GM12878 (cell line): ENCODE data around the gene GYPC. TPM values are rescaled to one million over a fixed set of nuclear protein-coding genes. Genes with fewer than 3 reads are reported as not detected.
A peak's percentile ranks its signal among the peaks of the same experiment; 100 is the strongest.

Source experiments
- ASH2L ChIP-seq: fragments of 300-600, 200-600 bp; sonication (generic); IDR thresholded peaks from 2 replicates; pipeline ENCODE4 v1.6.1; 2017; ENCODE audit warnings: low read depth, mild to moderate bottlenecking, borderline replicate concordance
- BCL3 ChIP-seq: IDR thresholded peaks from 2 replicates; pipeline ENCODE4 v1.6.1; 2011; ENCODE audit warnings: borderline replicate concordance, low read depth, mild to moderate bottlenecking, moderate library complexity, low read length; ENCODE audit not compliant: insufficient read depth, poor library complexity, severe bottlenecking
- BMI1 ChIP-seq: fragments of 450-650 bp; IDR thresholded peaks from 2 replicates; pipeline ENCODE4 v1.6.1; 2016; ENCODE audit warnings: mild to moderate bottlenecking, moderate library complexity, borderline replicate concordance
- CTCF ChIP-seq, 3 experiments: IDR thresholded peaks in 2 of 3; conservative IDR thresholded peaks in 1 of 3; 2 replicates each; pipeline ENCODE4 v1.5.1; 2011; ENCODE audit warnings: low read depth in 3 of 3, low read length in 3 of 3, mild to moderate bottlenecking in 3 of 3, control low read depth in 2 of 3, moderate library complexity in 2 of 3, inconsistent platforms in 1 of 3, mixed read lengths in 1 of 3; ENCODE audit not compliant: control insufficient read depth in 2 of 3, insufficient read depth in 1 of 3; ENCODE audit errors: extremely low read depth in 1 of 3
- EED ChIP-seq: sonication (generic); IDR thresholded peaks from 2 replicates; pipeline ENCODE4 v1.6.1; 2016; ENCODE audit warnings: antibody characterized with exemption, low read depth
- EP300 ChIP-seq, 2 experiments: fragments of 150-350 bp in 1 of 2; IDR thresholded peaks; 2 replicates each; pipeline ENCODE4 v1.6.1; 2011 to 2012; ENCODE audit warnings: low read depth in 2 of 2, low read length in 2 of 2, borderline replicate concordance in 1 of 2, improper control_type of control experiment in 1 of 2, inconsistent platforms in 1 of 2; ENCODE audit not compliant: control insufficient read depth in 1 of 2
- ETV6 ChIP-seq, 2 experiments: fragments of 450-650 bp in 1 of 2; IDR thresholded peaks in 1 of 2; conservative IDR thresholded peaks in 1 of 2; 2 replicates each; pipeline ENCODE4 v1.6.1; 2014; ENCODE audit warnings: antibody characterized with exemption in 1 of 2, borderline replicate concordance in 1 of 2, low read depth in 1 of 2, mild to moderate bottlenecking in 1 of 2, moderate library complexity in 1 of 2
- GATAD2B ChIP-seq: fragments of 450-650 bp; conservative IDR thresholded peaks from 2 replicates; pipeline ENCODE4 v1.6.1; 2017; ENCODE audit warnings: low read depth, mild to moderate bottlenecking, moderate library complexity
- HCFC1 ChIP-seq: fragments of 150-350 bp; IDR thresholded peaks from 2 replicates; pipeline ENCODE4 v1.6.1; 2014; ENCODE audit warnings: low read length
- IRF4 ChIP-seq: IDR thresholded peaks from 2 replicates; pipeline ENCODE4 v1.6.1; 2011; ENCODE audit warnings: low read depth, low read length
- LARP7 ChIP-seq: fragments of 450-650 bp; IDR thresholded peaks from 2 replicates; pipeline ENCODE4 v1.6.1; 2017; ENCODE audit warnings: mild to moderate bottlenecking
- MEF2B ChIP-seq: fragments of 450-650 bp; IDR thresholded peaks from 2 replicates; pipeline ENCODE4 v1.6.1; 2018; ENCODE audit warnings: mild to moderate bottlenecking, moderate library complexity; ENCODE audit not compliant: partially characterized antibody, poor library complexity, severe bottlenecking
- NR2F1 ChIP-seq: fragments of 450-650 bp; conservative IDR thresholded peaks from 2 replicates; pipeline ENCODE4 v1.6.1; 2017; ENCODE audit warnings: mild to moderate bottlenecking
- RAD51 ChIP-seq: fragments of 450-650 bp; IDR thresholded peaks from 2 replicates; pipeline ENCODE4 v1.6.1; 2016; ENCODE audit warnings: moderate library complexity, mild to moderate bottlenecking, inconsistent platforms
- RUNX3 ChIP-seq: IDR thresholded peaks from 2 replicates; pipeline ENCODE4 v1.6.1; 2012; ENCODE audit warnings: low read length, inconsistent platforms
- SMAD1 ChIP-seq: fragments of 450-650 bp; IDR thresholded peaks from 2 replicates; pipeline ENCODE4 v1.6.1; 2018; ENCODE audit warnings: mild to moderate bottlenecking, low read depth; ENCODE audit not compliant: partially characterized antibody
- SP1 ChIP-seq: IDR thresholded peaks from one replicate; pipeline ENCODE4 v1.6.1; 2011; ENCODE audit warnings: low read depth, low read length
- TARDBP ChIP-seq: IDR thresholded peaks from 2 replicates; pipeline ENCODE4 v1.6.1; 2016; ENCODE audit warnings: borderline replicate concordance
- ZNF384 ChIP-seq: IDR thresholded peaks from 2 replicates; pipeline ENCODE4 v1.6.1; 2012; ENCODE audit warnings: low read depth, mild to moderate bottlenecking, low read length, improper control_type of control experiment, borderline replicate concordance
- polyA plus RNA-seq, 11 experiments: library from polyadenylated mRNA; depleted of rRNA in 4 of 11; unstranded in 6 of 11; stranded (reverse) in 5 of 11; fragments of >200 nt; fragmentation: Nextera tagmentation in 4 of 11; fragmentation: Illumina TruSeq in 1 of 11; extraction: Ambion mirVana in 4 of 11; extraction: Trizol in 1 of 11; gene quantifications; 1 replicate in 1 of 11; 2 replicates in 10 of 11; pipeline versions ENCODE4 v1.2.1 to v1.2.3, GENCODE V29; 2011 to 2016; ENCODE audit warnings: inconsistent platforms in 2 of 11, missing spikeins in 2 of 11, low read depth in 1 of 11
- total RNA-seq, 4 experiments: library from RNA; depleted of rRNA in 3 of 4; stranded (reverse); fragments of >200 nt in 3 of 4; fragmentation: Illumina TruSeq in 1 of 4; extraction: Trizol in 1 of 4; gene quantifications; 2 replicates each; pipeline versions ENCODE4 v1.2.1 to v1.2.3, GENCODE V29; 2013 to 2021
- TF ChIP-seq, protein P1 (sequence below): fragments of 450-650 bp; formaldehyde crosslinking; IDR thresholded peaks from 2 replicates; pipeline ENCODE4 v1.5.0; 2022; ENCODE audit warnings: mild to moderate bottlenecking, missing genetic modification characterization

Gene GYPC
- total and polyA plus RNA-seq, 10 of the 15 experiments (the other 5 are each of a cell fraction or from before 2014, with no cell fraction given): 26.2 to 150 (median 81.4) TPM

GRCh38 chr2:126655500-126656430 lies at the start of gene GYPC (continued):
- peak; percentile 92 for TF ChIP-seq EED
- peak; percentile 82 for TF ChIP-seq GATAD2B
- TF ChIP-seq BCL3: no peak
- TF ChIP-seq EP300 (IDR thresholded peaks at IDR 0.05; ENCODE audit: borderline replicate concordance in 1 of 2, control insufficient read depth in 1 of 2, low read depth in 2 of 2, low read length in 2 of 2): peak; percentile 29 to 56; a peak in 3 of 4 replicates
- 0 out of 4 replicates have a peak, but pooled peaks of 1 of the 2 experiments have one; percentile 21 for TF ChIP-seq ETV6 (conservative IDR thresholded peaks at IDR 0.05 in 1 of 2, IDR thresholded peaks at IDR 0.05 in 1 of 2; ENCODE audit: borderline replicate concordance in 1 of 2, low read depth in 1 of 2)
- no peak for TF ChIP-seq CTCF (IDR thresholded peaks at IDR 0.05 in 2 of 3, conservative IDR thresholded peaks at IDR 0.05 in 1 of 3; ENCODE audit: control insufficient read depth in 2 of 3, extremely low read depth in 1 of 3, insufficient read depth in 1 of 3, low read depth in 3 of 3, low read length in 3 of 3)
- TF ChIP-seq SMAD1: no peak
- peak; percentile 7 for TF ChIP-seq SP1
- no peak for TF ChIP-seq BMI1
- peak; percentile 49 for TF ChIP-seq MEF2B
- peak; percentile 44 for TF ChIP-seq NR2F1
- no peak for TF ChIP-seq IRF4
- no peak for TF ChIP-seq HCFC1
- no peak for TF ChIP-seq RAD51
- 0 out of 2 replicates have a peak, but pooled peaks have one; percentile 82 for TF ChIP-seq LARP7
- no peak for TF ChIP-seq TARDBP
- TF ChIP-seq RUNX3: peak; percentile 91
- TF ChIP-seq, protein P1, sequence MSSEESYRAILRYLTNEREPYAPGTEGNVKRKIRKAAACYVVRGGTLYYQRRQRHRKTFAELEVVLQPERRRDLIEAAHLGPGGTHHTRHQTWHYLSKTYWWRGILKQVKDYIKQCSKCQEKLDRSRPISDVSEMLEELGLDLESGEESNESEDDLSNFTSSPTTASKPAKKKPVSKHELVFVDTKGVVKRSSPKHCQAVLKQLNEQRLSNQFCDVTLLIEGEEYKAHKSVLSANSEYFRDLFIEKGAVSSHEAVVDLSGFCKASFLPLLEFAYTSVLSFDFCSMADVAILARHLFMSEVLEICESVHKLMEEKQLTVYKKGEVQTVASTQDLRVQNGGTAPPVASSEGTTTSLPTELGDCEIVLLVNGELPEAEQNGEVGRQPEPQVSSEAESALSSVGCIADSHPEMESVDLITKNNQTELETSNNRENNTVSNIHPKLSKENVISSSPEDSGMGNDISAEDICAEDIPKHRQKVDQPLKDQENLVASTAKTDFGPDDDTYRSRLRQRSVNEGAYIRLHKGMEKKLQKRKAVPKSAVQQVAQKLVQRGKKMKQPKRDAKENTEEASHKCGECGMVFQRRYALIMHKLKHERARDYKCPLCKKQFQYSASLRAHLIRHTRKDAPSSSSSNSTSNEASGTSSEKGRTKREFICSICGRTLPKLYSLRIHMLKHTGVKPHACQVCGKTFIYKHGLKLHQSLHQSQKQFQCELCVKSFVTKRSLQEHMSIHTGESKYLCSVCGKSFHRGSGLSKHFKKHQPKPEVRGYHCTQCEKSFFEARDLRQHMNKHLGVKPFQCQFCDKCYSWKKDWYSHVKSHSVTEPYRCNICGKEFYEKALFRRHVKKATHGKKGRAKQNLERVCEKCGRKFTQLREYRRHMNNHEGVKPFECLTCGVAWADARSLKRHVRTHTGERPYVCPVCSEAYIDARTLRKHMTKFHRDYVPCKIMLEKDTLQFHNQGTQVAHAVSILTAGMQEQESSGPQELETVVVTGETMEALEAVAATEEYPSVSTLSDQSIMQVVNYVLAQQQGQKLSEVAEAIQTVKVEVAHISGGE (CRISPR knock-in tag): no peak
- TF ChIP-seq ZNF384: peak; percentile 95
- TF ChIP-seq ASH2L: 0 out of 2 replicates have a peak, but pooled peaks have one; percentile 62
